Smooth muscle cell (in vitro differentiated cells): ENCODE results near the gene HNF1A. TPM values are rescaled to one million over a fixed set of nuclear protein-coding genes. Genes with fewer than 3 reads are reported as not detected.

ENCODE experiments used
- DNase-seq: peaks from one replicate; lab custom pipeline; 2025; ENCODE audit not compliant: unreplicated experiment; lab: John Stamatoyannopoulos, UW
- H2AFZ ChIP-seq: fragments of 200-600 bp; sonication (generic); 2 replicates; pipeline ENCODE4 v1.6.0; 2016; ENCODE audit warnings: antibody characterized with exemption, low read depth, mild to moderate bottlenecking
- H3F3A ChIP-seq: fragments of 200-600 bp; sonication (generic); 2 replicates; pipeline ENCODE4 v1.6.0; 2017; ENCODE audit warnings: antibody characterized with exemption, low read depth
- H3K27ac ChIP-seq: fragments of 200-600 bp; sonication (generic); 2 replicates; pipeline ENCODE4 v1.5.1; 2016; ENCODE audit warnings: low read depth, mild to moderate bottlenecking
- H3K27me3 ChIP-seq: fragments of 200-600 bp; sonication (generic); 2 replicates; pipeline ENCODE4 v1.6.1; 2016; ENCODE audit warnings: low read depth, mild to moderate bottlenecking
- H3K36me3 ChIP-seq: fragments of 200-600 bp; sonication (generic); 2 replicates; pipeline ENCODE4 v1.5.1; 2016; ENCODE audit warnings: low read depth
- H3K4me1 ChIP-seq: fragments of 200-600 bp; sonication (generic); 2 replicates; pipeline ENCODE4 v1.5.1; 2016; ENCODE audit warnings: low read depth
- H3K4me2 ChIP-seq: fragments of 200-600 bp; sonication (generic); 2 replicates; pipeline ENCODE4 v1.6.0; 2016; ENCODE audit warnings: mild to moderate bottlenecking
- H3K4me3 ChIP-seq: fragments of 200-600 bp; sonication (generic); 2 replicates; pipeline ENCODE4 v1.5.1; 2016; ENCODE audit warnings: mild to moderate bottlenecking
- H3K79me2 ChIP-seq: fragments of 200-600 bp; sonication (generic); 2 replicates; pipeline ENCODE4 v1.6.0; 2016; ENCODE audit warnings: low read depth, mild to moderate bottlenecking
- H3K9ac ChIP-seq: fragments of 200-600 bp; sonication (generic); 2 replicates; pipeline ENCODE4 v1.6.0; 2016; ENCODE audit warnings: low read depth
- H3K9me3 ChIP-seq: fragments of 200-600 bp; sonication (generic); replicated peaks from 2 replicates; pipeline ENCODE4 v1.5.1; 2016; ENCODE audit warnings: low read depth
- H4K20me1 ChIP-seq: fragments of 200-600 bp; sonication (generic); 2 replicates; pipeline ENCODE4 v1.6.0; 2016; ENCODE audit warnings: low read depth
- CTCF ChIP-seq: fragments of 200-600 bp; sonication (generic); IDR thresholded peaks from 2 replicates; pipeline ENCODE4 v1.5.1; 2017; ENCODE audit warnings: borderline replicate concordance, mild to moderate bottlenecking, antibody characterized with exemption; ENCODE audit not compliant: insufficient read depth, poor library complexity, severe bottlenecking
- WGBS: methylation state at CpG from one replicate; pipeline ENCODE4 v1.1.7; 2016; ENCODE audit warnings: low lambda C conversion rate; 5-methylcytosine and 5-hydroxymethylcytosine counted together
- polyA plus RNA-seq: library from polyadenylated mRNA; unstranded; fragments of >200 nt; fragmentation: Nextera tagmentation; extraction: Ambion mirVana; gene quantifications from 2 replicates; pipeline ENCODE4 v1.2.1, GENCODE V29; 2016
- total RNA-seq: library from RNA; depleted of rRNA; stranded (reverse); fragments of >200 nt; gene quantifications from 2 replicates; pipeline ENCODE4 v1.2.3, GENCODE V29; 2014

The HNF1A gene
- total and polyA plus RNA-seq, 2 experiments from 2014 or later: 0.09 TPM; not detected in 1

DNA sequence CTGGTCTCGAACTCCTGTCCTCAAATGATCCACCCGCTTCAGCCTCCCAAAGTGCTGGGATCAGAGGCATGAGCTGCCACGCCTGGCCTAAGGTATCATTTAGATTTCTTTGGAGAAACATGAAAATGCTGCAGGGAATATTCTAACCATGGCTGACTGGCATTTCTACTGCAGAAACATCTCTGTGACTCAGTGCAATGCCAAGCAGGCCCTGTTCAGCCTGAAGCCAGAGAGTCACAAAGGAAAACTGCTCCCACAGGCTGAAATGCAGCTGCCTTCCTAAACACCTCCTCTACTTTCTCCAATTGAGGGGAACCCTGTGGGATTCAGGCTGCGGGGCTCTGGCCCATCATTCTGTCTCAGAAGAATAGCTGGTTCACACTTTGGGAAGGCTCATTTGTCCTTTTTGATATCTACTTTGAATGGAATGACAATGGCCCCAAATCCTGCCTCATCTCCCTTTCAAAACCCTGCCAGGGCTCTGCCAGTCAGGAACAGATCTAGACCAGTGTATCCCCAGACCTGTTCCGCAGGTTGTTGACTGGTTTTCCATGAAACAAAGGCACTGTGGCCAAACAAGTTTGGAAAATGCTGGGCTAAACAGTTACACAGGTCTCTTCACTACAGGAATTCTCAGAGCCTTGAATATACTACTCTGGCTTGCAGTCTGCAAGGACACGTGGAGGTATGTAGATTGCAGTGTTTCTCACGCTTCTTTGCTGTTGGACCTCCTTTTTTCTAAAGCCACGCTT lies 30.2 kb downstream of the HNF1A start:
- no peak overlapping the region for H3K27ac ChIP-seq
- H3K4me2 ChIP-seq: no peak overlapping the region
- H3K79me2 ChIP-seq: no peaks in the 10 kb centered on the region
- H3F3A ChIP-seq: no peaks in the 10 kb centered on the region
- WGBS: 90% methylated on average over 8 of the region's 8 CpGs
- H3K9me3 ChIP-seq: no peaks in the 10 kb centered on the region
- no peak for TF ChIP-seq CTCF
- no peak overlapping the region for H3K4me3 ChIP-seq
- H3K9ac ChIP-seq: no peak overlapping the region
- H2AFZ ChIP-seq: no peak overlapping the region
- no peaks in the 10 kb centered on the region for H3K4me1 ChIP-seq
- no peaks in the 10 kb centered on the region for H3K27me3 ChIP-seq
- peaks cover under 1% of the 10 kb centered on the region for H3K36me3 ChIP-seq
- no peak for DNase-seq
- no peaks in the 10 kb centered on the region for H4K20me1 ChIP-seq

- no peaks in the 10 kb centered on the region for H3K9me3 ChIP-seq
Measured at GRCh38 chr12:121009741-121010140, 31.4 kb downstream of the HNF1A start.

DNA sequence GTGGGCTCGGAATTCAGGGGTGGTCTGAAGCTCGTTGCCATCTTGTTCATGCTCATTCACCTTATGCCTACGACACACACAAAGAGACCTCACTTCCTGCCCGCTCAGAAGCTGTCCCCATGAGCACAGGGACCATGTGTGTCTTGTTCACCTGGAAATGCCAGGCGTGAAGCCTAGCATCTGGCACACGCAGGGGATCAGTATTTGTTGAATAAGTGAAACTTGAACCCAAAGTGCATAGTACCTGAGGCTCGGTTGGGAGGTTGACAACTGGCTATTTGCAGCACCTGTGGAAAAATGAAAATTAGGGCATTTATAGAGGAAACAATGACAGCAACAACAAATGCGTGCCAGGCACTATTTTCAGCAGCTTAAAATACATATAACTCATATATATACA lies 32.5 kb downstream of the HNF1A start:
- no peaks in the 10 kb centered on the region for H3K27me3 ChIP-seq
- peaks cover 7% of the 10 kb centered on the region for H3K4me1 ChIP-seq
- H3K79me2 ChIP-seq: peaks cover 13% of the 10 kb centered on the region
- H4K20me1 ChIP-seq: no peaks in the 10 kb centered on the region
- DNase-seq: no peak
- no peak overlapping the region for H3K4me2 ChIP-seq
- H2AFZ ChIP-seq: no peak overlapping the region
- no peak overlapping the region for H3K4me3 ChIP-seq
- no peak for TF ChIP-seq CTCF
- H3K9me3 ChIP-seq: no peaks in the 10 kb centered on the region
- WGBS: 94% methylated on average over 8 of the region's 8 CpGs
- H3K36me3 ChIP-seq: no peaks in the 10 kb centered on the region
- no peaks in the 10 kb centered on the region for H3F3A ChIP-seq
- no peak overlapping the region for H3K9ac ChIP-seq
- no peak overlapping the region for H3K27ac ChIP-seq

More at GRCh38 chr12:121009741-121010140, 31.4 kb downstream of the HNF1A start:
- Histone ChIP-seq H3F3A (no peaks in the 10 kb centered on the region), H3K27me3 (no peaks in the 10 kb centered on the region), H3K4me2 (no peak overlapping the region), H3K27ac (no peak overlapping the region), H3K9ac (no peak overlapping the region), H2AFZ (no peak overlapping the region), H3K79me2 (peaks cover 2% of the 10 kb centered on the region), H4K20me1 (no peaks in the 10 kb centered on the region), H3K36me3 (no peaks in the 10 kb centered on the region), H3K4me1 (no peaks in the 10 kb centered on the region), H3K4me3 (no peak overlapping the region)
- TF ChIP-seq CTCF: peak; percentile 45
- DNase-seq: no peak
- 75% methylated on average over 10 of the region's 10 CpGs for WGBS

- WGBS: 89% methylated on average over 6 of the region's 6 CpGs
- no peak overlapping the region for H2AFZ ChIP-seq
Measured at GRCh38 chr12:121011820-121012219, 33.5 kb downstream of the HNF1A start.

More at GRCh38 chr12:121011820-121012219, 33.5 kb downstream of the HNF1A start:
- Histone ChIP-seq H3K9me3 (no peaks in the 10 kb centered on the region), H3K27ac (no peak overlapping the region), H3K79me2 (peaks cover 13% of the 10 kb centered on the region), H3K4me1 (peaks cover 7% of the 10 kb centered on the region), H3K27me3 (no peaks in the 10 kb centered on the region), H3F3A (no peaks in the 10 kb centered on the region), H3K4me3 (no peak overlapping the region), H3K36me3 (no peaks in the 10 kb centered on the region), H3K4me2 (no peak overlapping the region), H3K9ac (no peak overlapping the region), H4K20me1 (no peaks in the 10 kb centered on the region)
- DNase-seq: no peak
- TF ChIP-seq CTCF: no peak
